ENCODE results near the gene BCL2L11. TPM values are rescaled to one million over a fixed set of nuclear protein-coding genes. Genes with fewer than 3 reads are reported as not detected.

Gene BCL2L11
- total and polyA plus RNA-seq, 2 experiments from 2014 or later: 10.6 to 22.5 TPM

GRCh38 chr2:111208639-111209038 is 87.9 kb downstream of the BCL2L11 start:
- no peaks in the 10 kb centered on the region for H4K20me1 ChIP-seq (replicated peaks; ENCODE audit: insufficient read depth)
- H3K9me2 ChIP-seq (ENCODE audit: insufficient read depth): no peaks in the 10 kb centered on the region
- H3K27me3 Mint-ChIP-seq (ENCODE audit: insufficient read depth, low read depth, poor library complexity): peaks cover 3% of the 10 kb centered on the region
- H3K36me3 ChIP-seq (ENCODE audit: insufficient read depth): no peaks in the 10 kb centered on the region
- DNase-seq (ENCODE audit: low spot score) (no peak), ATAC-seq (no peak)
- H3F3A ChIP-seq (replicated peaks; ENCODE audit: low read depth): no peaks in the 10 kb centered on the region
- TF ChIP-seq CREB1 (CRISPR knock-in tag; IDR thresholded peaks at IDR 0.05; ENCODE audit: low read depth) (no peak), CTCF (conservative IDR thresholded peaks at IDR 0.05; ENCODE audit: low read depth in 2 of 2) (no peak), POLR2AphosphoS5 (IDR thresholded peaks at IDR 0.05; ENCODE audit: low read depth) (no peak), ETS1 (IDR thresholded peaks at IDR 0.05) (no peak), ZNF331 (CRISPR knock-in tag; IDR thresholded peaks at IDR 0.05; ENCODE audit: low read depth) (no peak), ZNF462 (CRISPR knock-in tag; IDR thresholded peaks at IDR 0.05) (no peak), REST (IDR thresholded peaks at IDR 0.05; ENCODE audit: unreplicated experiment) (no peak), STAT1 (IDR thresholded peaks at IDR 0.05; ENCODE audit: unreplicated experiment) (no peak), NANOG (IDR thresholded peaks at IDR 0.05; ENCODE audit: borderline replicate concordance) (no peak), ZNF114 (CRISPR knock-in tag; IDR thresholded peaks at IDR 0.05) (no peak), EZH2 (IDR thresholded peaks at IDR 0.05; ENCODE audit: low read depth, unreplicated experiment) (no peak), EZH2phosphoT487 (IDR thresholded peaks at IDR 0.05; ENCODE audit: unreplicated experiment) (no peak), JUNB (IDR thresholded peaks at IDR 0.05; ENCODE audit: unreplicated experiment) (no peak)
- no peaks in the 10 kb centered on the region for H3K4me1 Mint-ChIP-seq
- H3K27ac Mint-ChIP-seq: no peak overlapping the region
- H3K36me3 Mint-ChIP-seq (ENCODE audit: low read depth): no peaks in the 10 kb centered on the region
- H3K79me2 ChIP-seq (replicated peaks; ENCODE audit: insufficient read depth): no peaks in the 10 kb centered on the region
- no peak overlapping the region for H3K4me3 ChIP-seq
- no peaks in the 10 kb centered on the region for H3K27me3 ChIP-seq (ENCODE audit: insufficient read depth)
- H3K9me3 Mint-ChIP-seq: peaks cover 12% of the 10 kb centered on the region; the same call in 2 of the 3 replicates
- no peaks in the 10 kb centered on the region for H3K4me1 ChIP-seq (ENCODE audit: insufficient read depth)
- H2AFZ ChIP-seq: no peak overlapping the region
- no peak overlapping the region for H3K4me2 ChIP-seq
- H3K4me3 Mint-ChIP-seq: no peak overlapping the region
- no peak overlapping the region for H3K27ac ChIP-seq (ENCODE audit: low read depth)
